HepG2 (cell line): ENCODE results near the gene MCFD2. TPM values are rescaled to one million over a fixed set of nuclear protein-coding genes. Genes with fewer than 3 reads are reported as not detected.

Experiments used
- CHD2 ChIP-seq: IDR thresholded peaks from 2 replicates; pipeline ENCODE4 v1.6.1; 2011; ENCODE audit warnings: low read depth, low read length, improper control_type of control experiment
- FOXP1 ChIP-seq, 2 experiments: fragments of 450-650 bp in 1 of 2; IDR thresholded peaks; 2 replicates each; pipeline ENCODE4 v1.6.1; 2017 to 2018; ENCODE audit warnings: antibody characterized with exemption in 1 of 2
- GABPB1 ChIP-seq: IDR thresholded peaks from 2 replicates; pipeline ENCODE4 v1.6.1; 2016; ENCODE audit warnings: mild to moderate bottlenecking, missing genetic modification reagents, moderate library complexity, missing compliant biosample characterization
- HES4 ChIP-seq: sonication (generic); formaldehyde crosslinking; IDR thresholded peaks from 2 replicates; pipeline ENCODE4 v1.9.0; 2021; ENCODE audit warnings: mild to moderate bottlenecking, missing genetic modification reagents, borderline replicate concordance
- IRF2 ChIP-seq: IDR thresholded peaks from 2 replicates; pipeline ENCODE4 v1.6.1; 2018; ENCODE audit warnings: missing genetic modification reagents, missing compliant biosample characterization
- MEF2D ChIP-seq: sonication (generic); formaldehyde crosslinking; IDR thresholded peaks from 2 replicates; pipeline ENCODE4 v1.5.1; 2020; ENCODE audit warnings: mild to moderate bottlenecking, missing genetic modification reagents
- MIER2 ChIP-seq: IDR thresholded peaks from 2 replicates; pipeline ENCODE4 v1.6.1; 2016; ENCODE audit warnings: missing biosample characterization, missing genetic modification reagents
- NFE2L2 ChIP-seq: fragments of 150-350 bp; IDR thresholded peaks from 2 replicates; pipeline ENCODE4 v1.6.1; 2014; ENCODE audit warnings: low read length
- SOX13 ChIP-seq, 3 experiments: fragments of 450-650 bp in 1 of 3; sonication (generic) in 1 of 3; formaldehyde crosslinking in 1 of 3; IDR thresholded peaks in 2 of 3; conservative IDR thresholded peaks in 1 of 3; 2 replicates each; pipeline versions ENCODE4 v1.5.0 to v1.6.1; 2016 to 2020; ENCODE audit warnings: antibody characterized with exemption in 1 of 3, mild to moderate bottlenecking in 1 of 3, missing compliant biosample characterization in 1 of 3, missing genetic modification reagents in 1 of 3, moderate library complexity in 1 of 3
- ZFX ChIP-seq: sonication (generic); formaldehyde crosslinking; IDR thresholded peaks from 2 replicates; pipeline ENCODE4 v1.4.0; 2020; ENCODE audit warnings: mild to moderate bottlenecking, low read depth, missing genetic modification reagents, moderate library complexity
- ZNF205 ChIP-seq: IDR thresholded peaks from 2 replicates; pipeline ENCODE4 v1.6.1; 2018; ENCODE audit warnings: missing biosample characterization, missing genetic modification reagents
- ZNF446 ChIP-seq: sonication (generic); formaldehyde crosslinking; IDR thresholded peaks from 2 replicates; pipeline ENCODE4 v1.5.0; 2020; ENCODE audit warnings: mild to moderate bottlenecking, missing genetic modification reagents
- ZNF503 ChIP-seq: sonication (generic); formaldehyde crosslinking; IDR thresholded peaks from 2 replicates; pipeline ENCODE4 v1.4.0; 2020; ENCODE audit warnings: missing genetic modification reagents
- ZNF629 ChIP-seq: sonication (generic); formaldehyde crosslinking; conservative IDR thresholded peaks from 2 replicates; pipeline ENCODE4 v1.5.0; 2020; ENCODE audit warnings: missing genetic modification reagents
- ZNF672 ChIP-seq: sonication (generic); formaldehyde crosslinking; IDR thresholded peaks from 2 replicates; pipeline ENCODE4 v1.8.1; 2022; ENCODE audit warnings: missing genetic modification reagents
- ZNF788 ChIP-seq: sonication (generic); formaldehyde crosslinking; IDR thresholded peaks from 2 replicates; pipeline ENCODE4 v1.5.0; 2020; ENCODE audit warnings: mild to moderate bottlenecking, missing genetic modification reagents, borderline replicate concordance
- ZSCAN20 ChIP-seq: sonication (generic); formaldehyde crosslinking; IDR thresholded peaks from 2 replicates; pipeline ENCODE4 v1.4.0; 2020; ENCODE audit warnings: missing genetic modification reagents, mild to moderate bottlenecking, borderline replicate concordance
- polyA plus RNA-seq, 8 experiments: library from polyadenylated mRNA; depleted of rRNA in 3 of 8; stranded (reverse) in 7 of 8; unstranded in 1 of 8; fragments of >200 nt; fragmentation: Illumina TruSeq in 4 of 8; extraction: Trizol in 4 of 8; gene quantifications; 2 replicates each; pipeline versions ENCODE4 v1.2.1 to v1.2.3, GENCODE V29; 2011 to 2016; ENCODE audit warnings: low read depth in 4 of 8, missing spikeins in 1 of 8, mixed read lengths in 1 of 8; ENCODE audit not compliant: insufficient read depth in 1 of 8
- total RNA-seq, 5 experiments: library from RNA; depleted of rRNA; stranded (reverse); fragments of >200 nt; fragmentation: Illumina TruSeq; extraction: Trizol; gene quantifications; 2 replicates each; pipeline ENCODE4 v1.2.3, GENCODE V29; 2016; ENCODE audit warnings: low read depth in 1 of 5
- TF ChIP-seq, protein P1 (sequence below): sonication (generic); formaldehyde crosslinking; conservative IDR thresholded peaks from 2 replicates; pipeline ENCODE4 v1.4.0; 2020; ENCODE audit warnings: mild to moderate bottlenecking, missing genetic modification reagents, moderate library complexity
- TF ChIP-seq, protein P2 (sequence below): sonication (generic); formaldehyde crosslinking; IDR thresholded peaks from 2 replicates; pipeline ENCODE4 v1.8.0; 2022; ENCODE audit warnings: mild to moderate bottlenecking, missing genetic modification reagents, borderline replicate concordance
- TF ChIP-seq, protein P3 (sequence below): conservative IDR thresholded peaks from 2 replicates; pipeline ENCODE4 v1.6.1; 2018; ENCODE audit warnings: missing genetic modification reagents

MCFD2 gene
- total and polyA plus RNA-seq, 2 of the 13 experiments (the other 11 are each of a cell fraction or from before 2014, with no cell fraction given), result 183 to 232 TPM

- TF ChIP-seq, protein P1, sequence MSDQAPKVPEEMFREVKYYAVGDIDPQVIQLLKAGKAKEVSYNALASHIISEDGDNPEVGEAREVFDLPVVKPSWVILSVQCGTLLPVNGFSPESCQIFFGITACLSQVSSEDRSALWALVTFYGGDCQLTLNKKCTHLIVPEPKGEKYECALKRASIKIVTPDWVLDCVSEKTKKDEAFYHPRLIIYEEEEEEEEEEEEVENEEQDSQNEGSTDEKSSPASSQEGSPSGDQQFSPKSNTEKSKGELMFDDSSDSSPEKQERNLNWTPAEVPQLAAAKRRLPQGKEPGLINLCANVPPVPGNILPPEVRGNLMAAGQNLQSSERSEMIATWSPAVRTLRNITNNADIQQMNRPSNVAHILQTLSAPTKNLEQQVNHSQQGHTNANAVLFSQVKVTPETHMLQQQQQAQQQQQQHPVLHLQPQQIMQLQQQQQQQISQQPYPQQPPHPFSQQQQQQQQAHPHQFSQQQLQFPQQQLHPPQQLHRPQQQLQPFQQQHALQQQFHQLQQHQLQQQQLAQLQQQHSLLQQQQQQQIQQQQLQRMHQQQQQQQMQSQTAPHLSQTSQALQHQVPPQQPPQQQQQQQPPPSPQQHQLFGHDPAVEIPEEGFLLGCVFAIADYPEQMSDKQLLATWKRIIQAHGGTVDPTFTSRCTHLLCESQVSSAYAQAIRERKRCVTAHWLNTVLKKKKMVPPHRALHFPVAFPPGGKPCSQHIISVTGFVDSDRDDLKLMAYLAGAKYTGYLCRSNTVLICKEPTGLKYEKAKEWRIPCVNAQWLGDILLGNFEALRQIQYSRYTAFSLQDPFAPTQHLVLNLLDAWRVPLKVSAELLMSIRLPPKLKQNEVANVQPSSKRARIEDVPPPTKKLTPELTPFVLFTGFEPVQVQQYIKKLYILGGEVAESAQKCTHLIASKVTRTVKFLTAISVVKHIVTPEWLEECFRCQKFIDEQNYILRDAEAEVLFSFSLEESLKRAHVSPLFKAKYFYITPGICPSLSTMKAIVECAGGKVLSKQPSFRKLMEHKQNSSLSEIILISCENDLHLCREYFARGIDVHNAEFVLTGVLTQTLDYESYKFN (CRISPR knock-in tag), result peak; percentile 29; the same call in 1 of the 2 replicates
- peak; percentile 54 for TF ChIP-seq GABPB1
- TF ChIP-seq ZNF629 (CRISPR knock-in tag), result no peak; the same call in 1 of the 2 replicates
- TF ChIP-seq SOX13 (IDR thresholded peaks at IDR 0.05), result no peak
- peak in 1 of 2 experiments; percentile 58; a peak in 2 of 4 replicates for TF ChIP-seq SOX13 (CRISPR knock-in tag; conservative IDR thresholded peaks at IDR 0.05 in 1 of 2, IDR thresholded peaks at IDR 0.05 in 1 of 2)
- no peak for TF ChIP-seq CHD2
- TF ChIP-seq, protein P2, sequence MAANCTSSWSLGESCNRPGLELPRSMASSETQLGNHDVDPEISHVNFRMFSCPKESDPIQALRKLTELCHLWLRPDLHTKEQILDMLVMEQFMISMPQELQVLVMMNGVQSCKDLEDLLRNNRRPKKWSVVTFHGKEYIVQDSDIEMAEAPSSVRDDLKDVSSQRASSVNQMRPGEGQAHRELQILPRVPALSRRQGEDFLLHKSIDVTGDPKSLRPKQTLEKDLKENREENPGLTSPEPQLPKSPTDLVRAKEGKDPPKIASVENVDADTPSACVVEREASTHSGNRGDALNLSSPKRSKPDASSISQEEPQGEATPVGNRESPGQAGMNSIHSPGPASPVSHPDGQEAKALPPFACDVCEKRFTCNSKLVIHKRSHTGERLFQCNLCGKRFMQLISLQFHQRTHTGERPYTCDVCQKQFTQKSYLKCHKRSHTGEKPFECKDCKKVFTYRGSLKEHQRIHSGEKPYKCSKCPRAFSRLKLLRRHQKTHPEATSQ (CRISPR knock-in tag), result no peak; the same call in 1 of the 2 replicates
- TF ChIP-seq ZNF205 (CRISPR knock-in tag), result no peak
- TF ChIP-seq NFE2L2, result no peak
- peak; percentile 32; the same call in 1 of the 2 replicates for TF ChIP-seq ZFX
- no peak for TF ChIP-seq FOXP1 (IDR thresholded peaks at IDR 0.05)
- peak; percentile 25; the same call in 1 of the 2 replicates for TF ChIP-seq FOXP1 (CRISPR knock-in tag; IDR thresholded peaks at IDR 0.05)
- TF ChIP-seq MEF2D (CRISPR knock-in tag), result no peak
- TF ChIP-seq HES4 (CRISPR knock-in tag), result no peak
- TF ChIP-seq ZNF672 (CRISPR knock-in tag), result no peak
- no peak for TF ChIP-seq IRF2 (CRISPR knock-in tag)
- TF ChIP-seq ZNF446 (CRISPR knock-in tag), result no peak
- no peak for TF ChIP-seq ZNF503 (CRISPR knock-in tag)
- no peak for TF ChIP-seq ZSCAN20 (CRISPR knock-in tag)
- no peak; the same call in 1 of the 2 replicates for TF ChIP-seq ZNF788 (CRISPR knock-in tag)
- TF ChIP-seq MIER2 (CRISPR knock-in tag), result peak; percentile 66; the same call in 1 of the 2 replicates
- TF ChIP-seq, protein P3, sequence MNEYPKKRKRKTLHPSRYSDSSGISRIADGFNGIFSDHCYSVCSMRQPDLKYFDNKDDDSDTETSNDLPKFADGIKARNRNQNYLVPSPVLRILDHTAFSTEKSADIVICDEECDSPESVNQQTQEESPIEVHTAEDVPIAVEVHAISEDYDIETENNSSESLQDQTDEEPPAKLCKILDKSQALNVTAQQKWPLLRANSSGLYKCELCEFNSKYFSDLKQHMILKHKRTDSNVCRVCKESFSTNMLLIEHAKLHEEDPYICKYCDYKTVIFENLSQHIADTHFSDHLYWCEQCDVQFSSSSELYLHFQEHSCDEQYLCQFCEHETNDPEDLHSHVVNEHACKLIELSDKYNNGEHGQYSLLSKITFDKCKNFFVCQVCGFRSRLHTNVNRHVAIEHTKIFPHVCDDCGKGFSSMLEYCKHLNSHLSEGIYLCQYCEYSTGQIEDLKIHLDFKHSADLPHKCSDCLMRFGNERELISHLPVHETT (CRISPR knock-in tag), result no peak
Observed at GRCh38 chr2:46913471-46914381, 1.9 kb downstream of the MCFD2 start (continued).
